ENCODE measurements around the gene CIP2A. TPM values are rescaled to one million over a fixed set of nuclear protein-coding genes. Genes with fewer than 3 reads are reported as not detected.

CIP2A gene
- total RNA-seq (2022; extraction: Qiagen RNA extraction), result 14.3 to 22.8 TPM (median 18.9 TPM) in 5 replicates

DNA sequence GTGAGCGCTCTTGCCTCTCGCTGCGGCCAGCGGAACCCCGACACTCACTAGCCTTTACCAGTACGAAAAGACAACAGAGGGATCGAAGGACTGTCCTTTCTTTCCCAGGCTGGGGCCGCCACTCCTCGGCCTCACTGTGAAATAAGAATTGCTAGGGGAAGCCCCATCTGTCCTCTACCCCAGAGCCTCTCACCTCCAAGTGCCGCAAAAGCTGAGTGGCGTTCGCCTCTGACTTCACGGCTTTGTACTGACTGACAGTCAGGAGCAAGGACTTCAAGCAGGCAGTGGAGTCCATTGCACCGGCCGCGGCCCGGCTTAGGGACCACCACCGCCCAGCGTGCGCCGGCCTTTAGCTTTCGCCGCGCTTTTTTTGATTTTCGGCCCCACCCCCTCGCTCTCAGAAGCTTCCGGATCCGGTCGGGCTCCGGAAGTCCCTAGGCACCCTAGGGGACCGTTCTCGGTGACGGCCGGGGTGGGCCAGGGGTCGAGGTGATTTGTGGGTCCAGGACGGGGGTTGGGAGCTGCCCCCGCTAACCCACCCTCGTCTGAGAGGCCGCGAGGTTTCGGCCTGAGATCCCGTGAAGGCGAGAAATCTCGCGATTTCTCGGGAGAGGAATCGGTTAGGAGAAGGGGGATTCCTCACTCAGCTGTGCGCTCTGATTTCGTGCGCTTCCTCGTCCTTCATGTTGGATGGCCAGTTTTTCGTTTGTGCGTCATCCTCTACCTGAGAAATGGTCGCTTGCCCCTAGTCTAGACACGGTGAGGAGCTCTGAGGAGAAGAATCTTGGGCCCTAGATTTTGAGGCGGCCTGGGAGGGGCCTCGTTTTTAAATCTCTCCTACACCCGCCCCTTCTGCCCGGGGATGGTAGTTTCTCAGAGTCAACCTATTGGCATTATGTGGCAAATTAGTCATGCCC is at the start of gene CIP2A, which contains the start of gene DZIP3:
Gene CIP2A (minus strand): TSS at position 358 of the 917 bp plus-strand sequence. CDS start 63 bp downstream, at position 295.
Gene DZIP3 (plus strand): TSS at position 642 of the 917 bp plus-strand sequence. CDS start 15,685 bp downstream, outside the sequence.

DNA sequence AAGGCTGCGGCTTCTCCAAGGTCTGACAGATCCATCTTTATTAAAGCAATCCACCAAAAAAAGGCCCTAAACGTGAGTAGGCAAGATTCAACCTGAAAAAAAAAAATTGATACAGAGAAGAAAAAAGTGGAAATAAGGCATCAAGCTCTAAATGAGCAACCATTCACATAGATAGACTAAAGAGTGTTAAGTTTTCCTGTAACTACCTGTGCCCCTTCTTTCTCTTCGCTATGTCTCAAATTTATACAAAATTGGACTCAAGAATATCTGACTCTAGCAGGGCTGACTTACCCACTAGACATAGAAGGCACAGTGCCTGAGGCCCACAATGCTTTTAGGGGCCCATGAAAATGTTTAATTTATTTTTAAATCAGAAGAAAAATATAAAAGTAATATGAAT is 78.7 kb downstream of the CIP2A start, which contains the start of gene MYH15:
Gene MYH15 (minus strand): TSS at position 101 of the 400 bp plus-strand sequence. CDS start 66 bp downstream, at position 35.

Other genes starting within 250 kb of the CIP2A start
- 0.08 to 0.16 TPM (median 0.14 TPM) in 5 replicates for gene MYH15, start 78.8 kb downstream of the CIP2A start, total RNA-seq (2022; extraction: Qiagen RNA extraction)
- gene DZIP3, start 284 bp upstream of the CIP2A start, total RNA-seq (2022; extraction: Qiagen RNA extraction), result 3.5 to 4.4 TPM (median 4.1 TPM) in 5 replicates
- not detected in 5 replicates for gene RETNLB, start 168.0 kb upstream of the CIP2A start, total RNA-seq (2022; extraction: Qiagen RNA extraction)
- gene TRAT1, start 233.3 kb upstream of the CIP2A start, total RNA-seq (2022; extraction: Qiagen RNA extraction), result not detected in 5 replicates